Measurements from ENCODE around the gene MYBBP1A. TPM values are rescaled to one million over a fixed set of nuclear protein-coding genes. Genes with fewer than 3 reads are reported as not detected.

The MYBBP1A gene
- total RNA-seq, 1 donor, result 49.2 TPM

- H2AFZ ChIP-seq (ENCODE audit: low read length), result no peak overlapping the region
- no peaks in the 10 kb centered on the region for H3K79me2 ChIP-seq (ENCODE audit: insufficient read depth, low read length)
- peaks cover 5% of the 10 kb centered on the region for H3K4me1 ChIP-seq (ENCODE audit: insufficient read depth, low read length)
- peaks cover 4% of the 10 kb centered on the region for H3K27me3 ChIP-seq (ENCODE audit: insufficient read depth, low read length)
- H3K36me3 ChIP-seq (ENCODE audit: insufficient read depth, low read length), result no peaks in the 10 kb centered on the region
- H3K4me2 ChIP-seq (ENCODE audit: insufficient read depth, low read length), result no peak overlapping the region
- H3K27ac ChIP-seq (ENCODE audit: low read depth, low read length), result no peak overlapping the region
- peak; percentile 80 for TF ChIP-seq CTCF (IDR thresholded peaks at IDR 0.05; ENCODE audit: extremely low read depth, low read depth, low read length)
- no peaks in the 10 kb centered on the region for H4K20me1 ChIP-seq (ENCODE audit: insufficient read depth, low read length)
- DNase-seq (ENCODE audit: insufficient read length, low spot score, missing footprints), result peak; percentile 93
- H3K9me3 ChIP-seq (ENCODE audit: low read depth, low read length), result no peaks in the 10 kb centered on the region
- H3K4me3 ChIP-seq (ENCODE audit: insufficient read depth, low read length), result no peak overlapping the region
Measured at GRCh38 chr17:4566785-4567184, 11.6 kb upstream of the MYBBP1A start.

GRCh38 chr17:4565209-4566141, 10.3 kb upstream of the MYBBP1A start:
- Histone ChIP-seq H3K4me2 (ENCODE audit: insufficient read depth, low read length) (peak overlapping the region; percentile 22), H3K4me3 (ENCODE audit: insufficient read depth, low read length) (no peak overlapping the region), H3K36me3 (ENCODE audit: insufficient read depth, low read length) (no peaks in the 10 kb centered on the region), H3K79me2 (ENCODE audit: insufficient read depth, low read length) (no peaks in the 10 kb centered on the region), H3K4me1 (ENCODE audit: insufficient read depth, low read length) (peaks cover 5% of the 10 kb centered on the region), H3K27ac (ENCODE audit: low read depth, low read length) (no peak overlapping the region), H3K27me3 (ENCODE audit: insufficient read depth, low read length) (no peaks in the 10 kb centered on the region), H2AFZ (ENCODE audit: low read length) (peak overlapping the region; percentile 5), H4K20me1 (ENCODE audit: insufficient read depth, low read length) (no peaks in the 10 kb centered on the region), H3K9me3 (ENCODE audit: low read depth, low read length) (no peaks in the 10 kb centered on the region)
- TF ChIP-seq CTCF (IDR thresholded peaks at IDR 0.05; ENCODE audit: extremely low read depth, low read depth, low read length), result peak; percentile 95
- DNase-seq (ENCODE audit: insufficient read length, low spot score, missing footprints), result peak; percentile 96

GRCh38 chr17:4562015-4562969, 7.1 kb upstream of the MYBBP1A start:
- H2AFZ ChIP-seq (ENCODE audit: low read length), result peak overlapping the region; percentile 70
- no peaks in the 10 kb centered on the region for H3K9me3 ChIP-seq (ENCODE audit: low read depth, low read length)
- no peaks in the 10 kb centered on the region for H3K36me3 ChIP-seq (ENCODE audit: insufficient read depth, low read length)
- H3K4me2 ChIP-seq (ENCODE audit: insufficient read depth, low read length), result peak overlapping the region; percentile 51
- H3K27me3 ChIP-seq (ENCODE audit: insufficient read depth, low read length), result no peaks in the 10 kb centered on the region
- no peaks in the 10 kb centered on the region for H3K79me2 ChIP-seq (ENCODE audit: insufficient read depth, low read length)
- no peak overlapping the region for H3K27ac ChIP-seq (ENCODE audit: low read depth, low read length)
- no peak for DNase-seq (ENCODE audit: insufficient read length, low spot score, missing footprints)
- no peak for TF ChIP-seq CTCF (IDR thresholded peaks at IDR 0.05; ENCODE audit: extremely low read depth, low read depth, low read length)
- no peaks in the 10 kb centered on the region for H4K20me1 ChIP-seq (ENCODE audit: insufficient read depth, low read length)
- H3K4me3 ChIP-seq (ENCODE audit: insufficient read depth, low read length), result peak overlapping the region; percentile 21
- H3K4me1 ChIP-seq (ENCODE audit: insufficient read depth, low read length), result peaks cover 5% of the 10 kb centered on the region

Measured in osteoblast (primary cell).